CD4-positive, alpha-beta T cell treated with Interleukin-17A for 1 hour (primary cell): ENCODE measurements around the gene DBF4B.
"Not testable (repeated sequence)": the region's sequence is repeated elsewhere in the genome, so short reads cannot be mapped to it uniquely, and the experiment has no call there.

Experiments
- DNase-seq: peaks from one replicate; pipeline ENCODE4 v3.0.0-alpha.2; 2020

DBF4B gene

GRCh38 chr17:44708401-44709263 is at the start of gene DBF4B:
DBF4B (plus strand) TSS chr17:44708665; CDS start chr17:44708821, 156 bp downstream.
- peak; percentile 92 for DNase-seq

DNA sequence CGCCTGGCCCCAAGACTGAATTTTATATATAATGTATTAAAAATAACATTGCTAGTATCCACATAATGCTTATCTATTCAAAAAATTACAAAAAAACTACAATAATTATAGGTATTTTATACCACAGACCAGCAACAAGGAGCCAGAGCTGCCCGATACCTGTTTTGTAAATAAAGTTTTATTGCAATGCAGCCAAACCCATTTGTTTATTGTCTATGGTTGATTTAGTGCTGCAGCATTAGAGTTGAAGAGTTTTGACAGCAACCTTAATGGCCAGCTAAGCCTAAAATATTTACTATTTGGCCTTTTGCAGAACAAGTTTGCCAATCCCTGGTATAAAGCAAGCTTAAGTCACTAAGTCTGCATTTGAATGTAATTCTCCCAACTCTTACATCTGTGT is 46.6 kb upstream of the DBF4B start:
- no peak for DNase-seq

GRCh38 chr17:44663095-44663494 is 45.4 kb upstream of the DBF4B start:
- DNase-seq, result no peak

DNA sequence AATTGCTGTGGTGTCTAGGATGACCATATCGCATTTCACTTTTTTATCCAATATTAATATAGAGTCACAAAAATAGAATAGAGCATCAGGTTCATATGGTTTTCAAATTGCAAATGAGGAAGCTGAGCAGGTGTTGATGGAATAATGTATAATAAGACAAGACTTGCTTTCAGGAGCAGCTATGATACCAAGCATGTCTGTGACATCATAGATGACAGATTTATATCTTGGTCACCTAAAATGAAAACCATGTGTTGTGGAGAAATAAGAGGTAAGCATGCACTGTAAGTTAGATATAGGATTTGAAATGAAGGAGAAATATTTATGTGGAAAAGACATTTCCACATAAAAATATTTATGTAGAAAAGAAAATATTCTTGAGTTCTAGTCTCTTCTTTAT is 43.6 kb upstream of the DBF4B start:
- DNase-seq, result no peak

DNA sequence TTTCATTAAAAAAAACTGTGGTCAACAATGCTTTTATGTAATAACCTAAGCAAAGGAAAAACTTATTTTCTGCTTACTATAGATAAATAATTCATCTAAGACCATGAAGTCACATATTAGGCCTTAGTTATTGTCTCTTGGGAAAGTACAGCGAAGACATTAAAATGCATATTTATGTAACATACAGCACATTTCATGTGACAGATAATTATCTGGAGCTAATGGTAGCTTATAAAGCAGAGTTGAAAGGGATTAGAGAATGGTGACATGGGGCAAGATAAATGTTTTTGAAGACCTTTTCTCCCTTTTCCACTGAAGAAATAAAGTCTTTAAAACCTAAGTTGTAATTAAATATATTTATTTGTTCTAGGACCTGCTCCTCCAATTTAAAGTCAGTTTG is 42.5 kb upstream of the DBF4B start:
- DNase-seq, result no peak

DNA sequence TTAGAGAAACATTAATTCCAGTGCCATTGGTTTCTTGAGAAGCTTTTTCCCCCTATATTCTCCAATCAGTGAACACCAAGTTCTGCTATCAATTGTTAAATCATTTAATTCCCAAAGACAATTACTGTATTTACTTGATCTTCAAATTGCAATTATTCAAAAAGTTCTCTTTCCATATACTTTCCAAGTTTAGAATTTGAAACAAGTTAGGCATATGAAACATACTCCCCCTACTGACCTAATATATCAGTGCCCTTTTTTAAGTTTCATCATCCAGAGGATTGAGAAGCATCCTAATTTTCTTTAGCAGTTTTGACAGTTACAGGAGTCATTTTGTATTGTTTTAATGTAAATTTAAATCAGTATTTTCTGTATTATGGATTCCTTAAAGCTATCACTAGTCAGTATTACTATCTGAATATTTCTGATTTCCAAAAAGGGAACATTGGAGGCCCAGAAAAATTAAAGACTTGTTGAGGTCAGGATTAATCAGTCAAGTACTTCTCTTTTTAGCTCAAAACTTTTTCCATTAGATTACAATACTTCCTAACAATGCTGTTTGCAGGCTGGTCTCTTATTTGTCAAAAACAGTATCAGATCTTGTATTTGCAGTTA is 35.9 kb upstream of the DBF4B start:
- no peak for DNase-seq

DNA sequence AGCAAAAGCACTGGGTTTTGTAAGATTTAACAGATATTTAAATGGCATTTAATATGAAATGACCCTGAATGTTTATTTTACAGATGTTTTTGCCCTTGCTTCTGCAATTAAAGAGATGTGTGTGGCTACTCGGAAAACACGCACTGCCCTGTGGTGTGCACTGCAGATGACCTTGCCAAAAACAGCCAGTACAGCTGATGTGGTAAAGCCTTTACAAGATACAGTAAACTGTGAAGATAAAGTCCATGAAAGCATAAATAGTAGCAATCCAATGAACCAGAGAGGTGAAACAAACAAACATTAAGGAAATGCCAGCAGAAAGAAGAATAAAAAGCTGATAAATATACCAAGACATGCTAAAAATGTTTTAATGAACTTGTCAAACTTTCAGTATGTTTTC is 34.6 kb upstream of the DBF4B start:
- no peak for DNase-seq

DNA sequence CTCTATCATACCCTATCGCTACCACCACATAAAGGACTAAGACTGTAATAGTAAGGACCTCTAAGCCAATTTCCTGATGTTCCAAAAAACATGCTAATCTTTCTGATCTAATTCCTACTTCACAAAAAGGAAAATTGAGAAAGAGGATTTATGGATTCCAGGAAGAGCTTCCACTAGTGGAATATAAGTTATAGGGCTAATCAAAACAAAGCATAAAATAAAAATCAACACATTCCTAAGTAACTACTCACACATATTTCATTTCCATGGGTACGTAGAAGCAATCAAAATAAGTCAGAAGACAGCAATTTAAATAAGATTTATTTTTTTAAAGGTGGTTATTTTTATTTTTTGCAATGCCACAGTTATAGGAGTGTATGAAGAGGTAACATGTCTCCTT is 31.3 kb upstream of the DBF4B start:
- no peak for DNase-seq

DNA sequence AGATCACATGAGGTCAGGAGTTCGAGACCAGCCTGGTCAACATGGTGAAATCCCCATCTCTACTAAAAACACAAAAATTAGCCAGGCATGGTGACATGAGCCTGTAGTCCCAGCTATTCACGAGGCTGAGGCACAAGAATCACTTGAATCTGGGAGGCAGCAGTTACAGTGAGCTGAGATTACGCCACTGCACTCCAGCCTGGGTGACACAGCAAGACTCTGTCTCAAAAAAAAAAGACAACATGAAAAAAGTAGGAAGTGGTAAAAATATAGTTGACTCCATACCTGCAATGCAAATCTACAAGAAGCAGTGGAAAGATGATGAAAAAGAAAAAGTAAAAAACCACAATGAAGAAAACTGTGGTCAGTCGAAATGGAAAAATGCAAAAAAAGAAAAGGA is 25.2 kb upstream of the DBF4B start:
- not testable (repeated sequence) for DNase-seq

DNA sequence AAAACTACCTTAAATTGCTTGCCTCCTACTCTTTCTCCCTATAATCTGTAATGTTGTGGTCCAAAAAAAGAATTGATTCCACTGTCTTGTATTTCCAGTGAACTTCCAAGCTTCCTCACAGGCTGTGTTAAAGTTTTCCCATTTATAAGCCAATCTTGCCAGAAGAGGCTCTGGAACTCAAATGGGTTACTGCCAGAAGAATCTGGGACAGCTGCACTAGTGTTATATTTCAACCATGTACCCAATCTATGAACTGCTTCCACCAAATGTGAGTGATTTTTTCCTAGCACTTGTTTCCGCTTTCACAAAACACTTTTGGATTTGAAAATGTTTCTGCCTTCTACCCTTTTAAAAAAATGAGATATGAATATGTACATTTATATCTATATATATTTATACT is 20.7 kb upstream of the DBF4B start:
- no peak for DNase-seq

DNA sequence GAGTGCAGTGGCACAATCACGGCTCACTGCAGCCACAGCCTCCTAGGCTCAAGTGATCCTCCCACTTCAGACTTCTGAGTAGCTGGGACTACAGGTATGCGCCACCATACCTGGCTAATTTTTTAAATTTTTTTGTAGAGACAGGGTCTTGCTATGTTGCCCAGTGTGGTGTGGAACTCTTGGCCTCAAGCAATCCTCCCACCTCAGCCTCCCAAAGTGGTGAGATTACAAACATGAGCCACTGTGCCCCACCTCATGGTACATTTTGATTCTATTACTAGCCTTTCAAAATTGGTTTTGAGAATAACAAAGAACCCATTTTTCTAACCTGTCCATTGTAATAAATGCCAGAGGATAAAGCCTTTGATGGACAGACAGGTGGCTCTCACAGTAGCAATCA is 20.3 kb upstream of the DBF4B start:
- no peak for DNase-seq

DNA sequence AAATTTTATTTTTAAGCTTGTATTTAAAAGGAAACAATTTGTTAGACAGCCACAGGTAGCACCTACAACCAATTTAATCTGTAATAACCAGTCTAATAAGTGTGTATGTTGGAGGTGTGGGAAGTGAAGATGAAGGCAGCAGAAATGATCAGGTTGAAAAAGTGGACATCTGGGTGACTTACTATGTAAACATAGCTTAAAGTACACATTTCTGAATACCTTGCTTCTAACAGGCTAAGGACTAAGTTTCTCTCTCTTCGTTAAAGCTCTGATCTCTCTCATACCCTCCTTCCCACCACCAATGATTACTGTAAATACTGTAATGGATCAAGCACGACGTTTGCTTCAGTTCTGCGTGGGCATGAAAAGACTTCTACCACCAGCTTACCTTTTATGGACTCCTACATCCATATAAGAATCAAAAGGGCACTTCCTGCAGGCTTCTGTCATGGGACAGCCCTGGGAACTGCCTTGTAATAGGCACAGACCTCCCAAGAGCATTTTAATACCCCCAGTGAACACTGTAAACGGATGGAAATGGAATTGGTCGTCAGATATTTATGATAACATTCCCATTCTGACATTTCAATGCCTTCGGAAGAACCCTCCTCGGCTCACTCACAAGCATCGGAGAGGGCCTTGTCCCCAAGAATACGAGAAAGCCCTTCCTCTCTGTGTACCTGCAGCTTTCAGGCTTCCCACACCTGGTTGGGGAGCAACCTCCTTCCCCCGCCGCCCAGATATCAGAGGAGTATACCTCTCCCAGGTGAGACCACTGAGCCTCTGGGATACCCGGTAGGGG is 19.6 kb upstream of the DBF4B start:
- DNase-seq, result no peak

- peak; percentile 93 for DNase-seq
Measured at GRCh38 chr17:44689477-44690217, 18.8 kb upstream of the DBF4B start, which contains the start of gene CCDC43. CCDC43 (minus strand) TSS chr17:44689776; CDS start chr17:44689753, 23 bp downstream.

DNA sequence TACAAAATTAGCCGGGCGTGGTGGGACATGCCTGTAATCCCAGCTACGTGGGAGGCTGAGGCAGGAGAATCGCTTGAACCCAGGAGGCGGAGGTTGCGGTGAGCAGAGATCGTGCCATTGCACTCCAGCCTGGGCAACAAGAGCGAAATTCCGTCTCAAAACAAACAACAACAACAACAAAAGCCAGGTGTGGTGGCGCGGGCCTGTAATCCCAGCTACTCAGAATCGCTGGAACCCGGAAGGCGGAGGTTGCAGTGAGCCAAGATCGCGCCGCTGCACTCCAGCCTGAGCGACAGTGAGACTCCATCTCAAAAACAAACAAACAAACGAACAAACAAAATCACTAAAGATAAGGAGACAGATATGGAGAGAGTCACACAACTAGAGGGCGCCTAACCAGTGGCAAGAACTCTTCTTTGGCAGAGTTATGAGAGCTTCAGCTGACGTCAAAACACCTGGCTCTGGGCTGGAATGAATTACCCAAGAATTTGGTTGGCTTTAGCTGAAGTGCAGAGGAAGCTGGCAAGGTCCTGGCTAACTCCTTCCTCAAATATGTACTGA is 17.6 kb upstream of the DBF4B start:
- peak; percentile 25 for DNase-seq

GRCh38 chr17:44693609-44694008 is 14.9 kb upstream of the DBF4B start:
- DNase-seq, result no peak

GRCh38 chr17:44700288-44700687 is 8.2 kb upstream of the DBF4B start:
- DNase-seq, result not testable (repeated sequence)

GRCh38 chr17:44707755-44708400 is 587 bp upstream of the DBF4B start:
- no peak for DNase-seq

DNA sequence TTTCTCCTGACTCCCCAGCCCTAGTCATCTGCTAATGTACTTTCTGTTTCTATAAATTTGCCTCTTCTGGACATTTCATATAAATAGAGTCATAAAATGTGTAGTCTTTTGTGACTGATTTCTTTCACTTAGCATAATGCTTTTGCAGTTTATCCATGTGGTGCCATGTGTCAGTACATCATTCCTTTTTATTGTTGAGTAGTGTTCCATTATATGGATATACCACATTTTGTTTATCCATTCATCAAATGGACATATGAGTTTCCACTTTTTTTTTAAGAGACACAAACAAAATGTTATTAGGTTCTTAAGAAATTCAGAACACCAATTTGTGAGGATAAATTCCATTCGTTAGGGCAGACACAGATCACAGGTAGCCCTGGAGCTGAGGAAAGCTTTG is 11.0 kb downstream of the DBF4B start:
- no peak for DNase-seq

DNA sequence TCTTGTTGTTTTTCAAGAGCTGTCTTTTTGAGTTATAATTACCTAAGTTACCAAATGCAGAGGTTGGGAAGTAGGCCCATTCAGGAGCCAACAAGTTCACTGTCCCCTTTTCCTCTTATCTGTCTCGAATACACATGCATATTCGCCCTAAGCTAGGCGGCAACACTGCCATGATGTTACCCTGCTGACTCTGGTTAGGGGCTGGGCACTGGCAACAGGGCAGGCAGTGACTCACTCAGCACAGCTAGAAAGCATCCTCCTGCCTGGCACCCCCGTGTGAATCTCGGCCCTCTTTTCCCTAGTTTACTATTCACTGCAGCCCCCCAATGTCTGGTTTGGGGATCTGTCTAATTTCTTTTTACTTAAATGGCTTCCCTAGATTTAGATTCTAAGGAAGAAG is 13.8 kb downstream of the DBF4B start:
- no peak for DNase-seq

GRCh38 chr17:44726121-44726520 is 17.7 kb downstream of the DBF4B start:
- not testable (repeated sequence) for DNase-seq

DNA sequence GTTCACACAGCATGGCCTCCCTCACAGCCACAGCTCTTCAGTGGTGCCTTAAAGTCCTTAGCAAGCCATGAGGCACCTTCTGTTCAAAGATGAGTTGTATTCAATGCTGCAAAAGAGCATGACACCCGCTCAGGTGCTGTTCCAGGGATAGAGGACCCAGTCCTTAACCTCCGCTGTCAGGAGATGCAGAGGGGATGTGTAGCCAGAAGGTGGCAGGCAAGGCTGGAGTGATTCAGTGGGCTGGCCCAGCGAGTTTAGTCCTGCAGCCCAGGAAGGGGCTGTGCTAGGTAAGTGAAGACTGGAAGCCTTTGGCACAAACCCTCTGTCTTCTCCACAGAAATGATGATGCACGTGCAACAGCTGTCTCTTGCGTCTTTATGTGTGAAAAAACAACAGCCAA is 25.3 kb downstream of the DBF4B start:
- DNase-seq, result no peak

DNA sequence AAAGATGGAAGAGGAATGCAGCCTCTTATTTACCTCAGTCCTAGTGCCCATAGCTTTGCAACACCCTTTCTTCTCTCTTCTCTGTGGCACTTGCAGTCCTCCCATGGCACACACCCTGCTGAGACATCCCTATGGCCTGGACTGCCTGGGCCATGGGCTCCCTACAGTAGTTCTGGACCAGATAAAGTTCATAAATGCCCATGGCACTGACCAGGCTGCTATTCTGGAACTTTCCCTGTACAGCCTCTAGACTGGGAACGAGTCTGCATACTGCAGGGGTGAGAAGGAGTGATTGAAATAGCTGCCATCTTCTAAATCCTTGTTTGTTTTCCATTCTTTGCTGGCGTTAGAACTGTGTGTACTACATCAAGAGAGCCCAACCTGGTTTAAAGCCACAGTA is 25.8 kb downstream of the DBF4B start:
- DNase-seq, result no peak
